Stimulated activated naive B cell treated with anti-CD40 and anti-IgM and Interleukin-4, amounts not matched to agents 10 μg/mL and 1 μg/mL and 100 μg/mL, for 72 hours (primary cell): ENCODE results near the gene MLPH.
"Not testable (repeated sequence)": the region's sequence is repeated elsewhere in the genome, so short reads cannot be mapped to it uniquely, and the experiment has no call there.

ENCODE experiments used
- ATAC-seq, 2 donors: fragments of 150-1000 bp; cut with Tn5 transposase; replicated peaks; 2 replicates each; pipeline ENCODE4 v1.10.0; 2021; ENCODE audit warnings: moderate library complexity in 1 of 2
- DNase-seq: peaks from one replicate; pipeline ENCODE4 v3.0.0; 2021
- H3K27ac Mint-ChIP-seq: one replicate; pipeline ENCODE4 v1.8.0; 2022; ENCODE audit warnings: mild to moderate bottlenecking, mixed read lengths
- H3K27me3 Mint-ChIP-seq, 2 donors: one replicate each; pipeline ENCODE4 v1.8.0; 2022; ENCODE audit warnings: mixed read lengths in 2 of 2
- H3K36me3 Mint-ChIP-seq, 2 donors: one replicate each; pipeline ENCODE4 v1.8.0; 2022; ENCODE audit warnings: mixed read lengths in 2 of 2, mild to moderate bottlenecking in 1 of 2
- H3K4me1 Mint-ChIP-seq, 2 donors: one replicate each; pipeline ENCODE4 v1.8.0; 2022; ENCODE audit warnings: mixed read lengths in 2 of 2, mild to moderate bottlenecking in 1 of 2
- H3K4me3 Mint-ChIP-seq, 2 donors: one replicate each; pipeline ENCODE4 v1.8.0; 2022; ENCODE audit warnings: mild to moderate bottlenecking in 2 of 2, mixed read lengths in 2 of 2, moderate library complexity in 1 of 2
- H3K9me3 Mint-ChIP-seq, 2 donors: one replicate each; pipeline ENCODE4 v1.8.0; 2022; ENCODE audit warnings: mixed read lengths in 2 of 2, mild to moderate bottlenecking in 1 of 2

The MLPH gene

DNA sequence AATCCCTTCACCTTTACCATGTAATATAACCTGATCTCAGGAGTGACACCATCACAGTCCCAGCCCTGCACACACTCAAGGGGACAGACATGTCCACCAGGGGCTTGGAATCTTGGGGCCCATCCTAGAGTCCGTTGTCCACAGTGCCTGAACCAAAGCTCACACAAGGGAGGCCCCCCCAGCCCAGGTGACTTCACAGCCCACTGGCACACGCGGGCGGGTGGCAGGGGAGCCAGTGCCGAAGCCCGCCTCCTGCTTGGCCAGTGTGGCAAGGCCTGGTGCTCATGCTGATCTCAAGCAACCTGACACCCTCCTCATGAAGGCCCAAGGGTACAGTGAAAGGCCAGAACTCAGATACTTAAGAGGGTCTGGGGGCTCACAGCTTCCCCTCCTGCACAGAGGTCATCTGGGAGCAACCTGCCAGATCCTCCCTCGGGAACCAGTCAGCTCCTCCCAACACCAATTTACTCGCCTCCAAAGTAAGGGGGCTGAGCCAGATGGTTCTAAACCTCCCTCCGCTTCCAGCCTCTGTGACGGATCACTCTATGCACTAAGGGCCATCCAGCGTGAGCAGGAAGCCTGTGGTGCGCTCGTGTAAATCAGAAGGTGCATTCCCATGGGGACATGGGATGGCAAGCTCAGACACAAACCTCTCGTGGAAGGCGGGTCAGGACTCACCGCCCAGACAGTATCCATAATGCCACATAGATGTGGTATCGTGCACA is 106.7 kb downstream of the MLPH start:
- Mint-ChIP-seq H3K36me3 (no peaks in the 10 kb centered on the region), H3K4me1 (peaks cover 27 to 44% of the 10 kb centered on the region in 2 donors), H3K27me3 (peaks cover 0 to 10% of the 10 kb centered on the region in 2 donors), H3K27ac (peak overlapping the region; percentile 43), H3K4me3 (no peak overlapping the region), H3K9me3 (no peaks in the 10 kb centered on the region)
- ATAC-seq (peak in 1 of 2 donors; percentile 26), DNase-seq (no peak)

DNA sequence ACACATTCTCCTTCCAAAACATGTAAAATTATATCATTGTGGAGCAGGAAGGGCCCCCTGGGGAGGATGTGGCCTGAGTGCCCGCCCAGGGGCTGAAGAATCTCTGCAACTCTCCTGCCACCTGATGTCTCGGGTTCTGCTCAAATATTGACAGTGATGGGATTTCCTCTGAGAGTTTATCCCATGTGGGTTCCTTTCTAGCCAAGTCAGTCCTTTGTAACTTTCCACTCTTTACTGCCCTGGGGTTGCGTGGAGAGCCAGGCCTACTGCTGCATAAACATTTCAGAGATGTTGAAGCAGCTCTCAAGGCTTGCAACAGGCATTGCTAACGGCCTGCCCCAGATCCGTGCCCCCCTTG is 107.4 kb downstream of the MLPH start:
- peaks cover 0 to 10% of the 10 kb centered on the region in 2 donors for H3K27me3 Mint-ChIP-seq
- H3K36me3 Mint-ChIP-seq, result no peaks in the 10 kb centered on the region
- no peak overlapping the region for H3K27ac Mint-ChIP-seq
- peaks cover 27 to 44% of the 10 kb centered on the region in 2 donors for H3K4me1 Mint-ChIP-seq
- no peaks in the 10 kb centered on the region for H3K9me3 Mint-ChIP-seq
- DNase-seq, result no peak
- no peak overlapping the region for H3K4me3 Mint-ChIP-seq
- no peak for ATAC-seq

DNA sequence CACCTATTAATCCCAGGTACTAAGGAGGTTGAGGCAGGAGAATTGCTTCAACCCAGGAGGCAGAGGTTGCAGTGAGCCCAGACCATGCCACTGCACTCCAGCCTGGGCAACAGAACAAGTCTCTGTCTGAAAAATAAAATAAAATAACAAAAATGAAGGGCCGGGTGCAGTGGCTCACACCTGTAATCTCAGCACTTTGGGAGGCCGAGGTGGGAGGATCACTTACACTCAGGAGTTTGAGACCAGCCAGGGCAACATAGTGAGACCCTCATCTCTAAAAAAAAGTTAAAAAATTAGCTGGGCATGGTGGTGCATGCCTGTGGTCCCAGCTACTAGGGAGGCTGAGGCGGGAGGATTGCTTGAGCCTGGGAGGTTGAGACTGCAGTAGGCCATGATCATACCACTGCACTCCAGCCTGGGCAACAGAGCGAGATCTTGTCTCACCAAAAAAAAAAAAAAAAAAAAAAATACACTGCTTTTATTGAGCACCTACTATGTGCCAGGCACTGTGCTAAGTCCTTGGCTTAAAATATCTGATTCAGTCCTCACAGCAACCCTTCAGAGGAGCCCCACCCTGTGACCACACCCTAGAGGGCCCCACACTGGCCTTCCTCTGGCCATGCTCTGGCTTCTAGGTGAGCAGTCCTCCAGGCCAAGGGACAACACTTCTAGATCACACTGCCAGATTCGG is 108.9 kb downstream of the MLPH start:
- not testable (repeated sequence) for H3K36me3 Mint-ChIP-seq, DNase-seq, H3K27me3 Mint-ChIP-seq, H3K4me3 Mint-ChIP-seq, ATAC-seq, H3K27ac Mint-ChIP-seq, H3K9me3 Mint-ChIP-seq
- H3K4me1 Mint-ChIP-seq, result peaks cover 24 to 36% of the 10 kb centered on the region in 2 donors

GRCh38 chr2:237596520-237597195 is 109.6 kb downstream of the MLPH start:
- Mint-ChIP-seq H3K4me1 (peaks cover 20 to 29% of the 10 kb centered on the region in 2 donors), H3K27ac (no peak overlapping the region), H3K36me3 (no peaks in the 10 kb centered on the region), H3K4me3 (no peak overlapping the region), H3K9me3 (no peaks in the 10 kb centered on the region), H3K27me3 (peaks cover 0 to 1% of the 10 kb centered on the region in 2 donors)
- DNase-seq (no peak), ATAC-seq (no peak)

- ATAC-seq (peak; percentile 8 to 16), DNase-seq (no peak)
- Mint-ChIP-seq H3K9me3 (no peaks in the 10 kb centered on the region), H3K4me3 (no peak overlapping the region), H3K4me1 (peaks cover 21 to 28% of the 10 kb centered on the region in 2 donors), H3K27ac (no peak overlapping the region), H3K27me3 (no peaks in the 10 kb centered on the region), H3K36me3 (no peaks in the 10 kb centered on the region)
Measured at GRCh38 chr2:237597196-237598145, 110.4 kb downstream of the MLPH start.

GRCh38 chr2:237598468-237599208 is 111.6 kb downstream of the MLPH start:
- ATAC-seq (no peak), DNase-seq (no peak)
- no peaks in the 10 kb centered on the region for H3K27me3 Mint-ChIP-seq

DNA sequence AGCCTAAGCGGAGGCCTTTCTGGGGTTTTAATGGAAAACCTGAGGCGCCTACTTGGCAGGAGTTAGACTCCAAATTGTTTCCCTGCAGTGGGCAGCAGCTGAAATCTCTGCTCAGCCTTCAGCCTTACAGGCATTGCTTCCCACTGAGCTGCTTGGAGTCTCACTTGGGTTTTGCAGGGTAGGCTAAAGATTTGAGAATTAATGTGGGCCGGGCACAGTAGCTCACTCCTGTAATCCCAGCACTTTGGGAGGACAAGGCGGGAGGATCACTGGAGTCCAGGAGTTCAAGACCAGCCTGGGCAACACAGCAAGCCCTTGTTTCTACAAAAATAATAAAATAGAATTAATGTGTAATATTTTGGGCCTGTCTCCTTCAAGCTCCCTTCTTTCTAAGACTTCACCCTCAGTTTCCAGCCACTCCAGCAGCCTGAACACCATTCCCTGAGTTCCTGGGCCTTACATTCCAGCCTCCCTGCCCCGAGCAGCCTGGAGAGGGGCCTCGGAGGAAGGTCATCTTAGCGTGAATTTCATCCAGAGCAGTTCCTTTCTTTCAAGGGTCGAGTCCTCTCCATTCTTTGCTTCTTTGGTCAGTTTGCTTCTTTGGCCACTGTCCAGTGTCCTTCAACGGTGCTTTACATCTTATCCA is 112.5 kb downstream of the MLPH start:
- Mint-ChIP-seq H3K36me3 (no peaks in the 10 kb centered on the region), H3K27me3 (no peaks in the 10 kb centered on the region), H3K4me3 (no peak overlapping the region), H3K27ac (no peak overlapping the region), H3K9me3 (no peaks in the 10 kb centered on the region), H3K4me1 (peaks cover 32 to 36% of the 10 kb centered on the region in 2 donors)
- DNase-seq (no peak), ATAC-seq (no peak)

More at GRCh38 chr2:237598468-237599208, 111.6 kb downstream of the MLPH start:
- Mint-ChIP-seq H3K36me3 (no peaks in the 10 kb centered on the region), H3K4me1 (peaks cover 31 to 37% of the 10 kb centered on the region in 2 donors), H3K27ac (no peak overlapping the region), H3K4me3 (no peak overlapping the region), H3K9me3 (no peaks in the 10 kb centered on the region)

- no peak for DNase-seq
- Mint-ChIP-seq H3K4me3 (no peak overlapping the region), H3K27ac (peak overlapping the region; percentile 47), H3K27me3 (no peaks in the 10 kb centered on the region), H3K36me3 (no peaks in the 10 kb centered on the region), H3K9me3 (no peaks in the 10 kb centered on the region), H3K4me1 (peaks cover 27 to 36% of the 10 kb centered on the region in 2 donors)
- ATAC-seq, result no peak
Measured at GRCh38 chr2:237600205-237600846, 113.3 kb downstream of the MLPH start.

DNA sequence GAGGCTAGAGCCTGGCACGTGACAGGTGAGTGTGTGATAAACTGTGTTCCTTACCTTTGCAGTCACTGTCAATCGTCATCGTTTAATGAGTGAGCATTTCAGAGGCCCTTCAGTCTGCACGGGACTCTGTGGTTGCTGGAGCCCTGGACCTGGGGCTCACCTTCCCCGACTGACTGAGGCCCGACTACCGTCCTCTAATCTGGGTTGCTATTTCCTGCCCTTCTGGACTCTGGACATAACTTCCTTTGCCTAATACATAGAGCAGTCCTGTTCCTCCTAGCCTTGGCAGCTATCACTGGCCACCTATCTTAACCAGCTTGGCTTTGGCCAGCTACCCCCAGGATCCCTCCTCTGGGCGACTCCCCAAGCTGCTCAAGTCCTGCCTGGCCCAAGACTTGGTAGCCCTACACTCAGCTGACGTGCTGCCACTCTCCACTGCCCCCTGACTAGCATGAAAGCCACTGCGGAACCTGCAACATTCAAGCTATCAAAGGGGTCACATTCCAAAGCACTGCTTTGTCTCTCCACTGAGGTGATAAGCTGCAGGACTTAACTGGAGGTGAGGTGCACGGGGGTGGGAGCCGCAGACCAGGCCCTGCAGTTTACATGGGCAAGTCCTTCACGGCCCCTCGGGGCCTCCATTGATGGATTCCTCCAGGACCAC is 114.5 kb downstream of the MLPH start:
- no peaks in the 10 kb centered on the region for H3K27me3 Mint-ChIP-seq

DNA sequence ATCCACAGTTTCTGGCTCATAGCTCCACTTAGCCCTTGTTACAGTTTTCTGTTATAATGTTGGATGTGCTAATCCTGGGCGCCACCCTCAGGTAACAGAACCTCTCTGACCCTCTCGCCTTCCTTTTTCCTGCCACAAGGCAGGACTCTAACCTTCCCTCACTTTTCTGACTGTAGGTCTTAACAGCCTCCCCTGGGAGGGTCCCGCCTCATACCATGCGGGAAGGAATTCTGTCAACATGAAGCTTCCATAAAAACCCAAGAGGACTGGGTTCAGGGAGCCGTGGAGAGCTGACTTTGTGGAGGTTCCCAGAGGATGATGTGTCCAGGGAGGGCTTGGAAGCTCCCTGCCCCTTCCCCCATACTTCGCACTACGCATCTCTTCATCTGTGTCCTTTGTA is 115.4 kb downstream of the MLPH start:
- peaks cover 24 to 30% of the 10 kb centered on the region in 2 donors for H3K4me1 Mint-ChIP-seq
- H3K27ac Mint-ChIP-seq, result peak overlapping the region; percentile 62
- H3K4me3 Mint-ChIP-seq, result no peak overlapping the region
- no peaks in the 10 kb centered on the region for H3K9me3 Mint-ChIP-seq
- no peaks in the 10 kb centered on the region for H3K27me3 Mint-ChIP-seq
- no peak for ATAC-seq
- DNase-seq, result no peak
- no peaks in the 10 kb centered on the region for H3K36me3 Mint-ChIP-seq

More for the DNA sequence above, 114.5 kb downstream of the MLPH start:
- DNase-seq (no peak), ATAC-seq (no peak)
- Mint-ChIP-seq H3K4me3 (no peak overlapping the region), H3K27ac (no peak overlapping the region), H3K36me3 (no peaks in the 10 kb centered on the region), H3K4me1 (peaks cover 26 to 36% of the 10 kb centered on the region in 2 donors), H3K9me3 (no peaks in the 10 kb centered on the region)

- peak overlapping the region; percentile 92 for H3K27ac Mint-ChIP-seq
- H3K27me3 Mint-ChIP-seq, result no peaks in the 10 kb centered on the region
- H3K9me3 Mint-ChIP-seq, result no peaks in the 10 kb centered on the region
- peak overlapping the region; percentile 66 to 76 for H3K4me3 Mint-ChIP-seq
- DNase-seq, result no peak
- H3K4me1 Mint-ChIP-seq, result peaks cover 19 to 25% of the 10 kb centered on the region in 2 donors
- no peak for ATAC-seq
- H3K36me3 Mint-ChIP-seq, result no peaks in the 10 kb centered on the region
Measured at GRCh38 chr2:237603049-237603717, 116.1 kb downstream of the MLPH start.
